Urinary bladder (tissue), 4 donors: ENCODE results near the gene FGF22. TPM values are rescaled to one million over a fixed set of nuclear protein-coding genes. Genes with fewer than 3 reads are reported as not detected.

Experiments
- DNase-seq: peaks from one replicate; pipeline ENCODE4 v3.0.0-alpha.2; 2015; ENCODE audit errors: extremely low spot score
- H3K27ac ChIP-seq: one replicate; pipeline ENCODE4 v1.5.1; 2013; ENCODE audit warnings: low read depth, mild to moderate bottlenecking, moderate library complexity
- H3K36me3 ChIP-seq: one replicate; pipeline ENCODE4 v1.6.1; 2013; ENCODE audit warnings: mild to moderate bottlenecking, moderate library complexity; ENCODE audit not compliant: insufficient read depth
- H3K4me1 ChIP-seq: one replicate; pipeline ENCODE4 v1.6.1; 2013; ENCODE audit warnings: mild to moderate bottlenecking, moderate library complexity; ENCODE audit not compliant: insufficient read depth
- H3K4me3 ChIP-seq: one replicate; pipeline ENCODE4 v1.5.1; 2013; ENCODE audit warnings: low read depth, low read length
- WGBS: extraction: QIAGEN DNeasy Blood & Tissue Kit; methylation state at CpG from one replicate; pipeline ENCODE4 v1.1.7; 2013; 5-methylcytosine and 5-hydroxymethylcytosine counted together
- polyA plus RNA-seq: library from polyadenylated mRNA; stranded (reverse); fragments of 200-250 nt; gene quantifications from one replicate; pipeline ENCODE4 v1.2.3, GENCODE V29; 2013
- total RNA-seq: library from RNA; depleted of rRNA; stranded (reverse); fragments of >200 nt; gene quantifications from one replicate; pipeline ENCODE4 v1.2.3, GENCODE V29; 2014
- donor health status: healthy with polysubstance abuse.
- donor health status: healthy.

The FGF22 gene
- total and polyA plus RNA-seq, 2 donors = 1.6 TPM; not detected in 1

GRCh38 chr19:648305-648704, 8.6 kb downstream of the FGF22 start:
- no peak overlapping the region for H3K27ac ChIP-seq
- no peak overlapping the region for H3K4me3 ChIP-seq
- H3K4me1 ChIP-seq = no peaks in the 10 kb centered on the region
- no peak for DNase-seq
- H3K36me3 ChIP-seq = peaks cover 15% of the 10 kb centered on the region
- 90% methylated on average over 29 of the region's 29 CpGs for WGBS

- WGBS = 92% methylated on average over 53 of the region's 53 CpGs
- peaks cover 15% of the 10 kb centered on the region for H3K36me3 ChIP-seq
Observed at GRCh38 chr19:648904-649801, 9.5 kb downstream of the FGF22 start.

GRCh38 chr19:650121-650520, 10.4 kb downstream of the FGF22 start:
- Histone ChIP-seq H3K36me3 (peaks cover 15% of the 10 kb centered on the region), H3K4me1 (no peaks in the 10 kb centered on the region), H3K4me3 (no peak overlapping the region), H3K27ac (no peak overlapping the region)
- DNase-seq = no peak
- WGBS = 89% methylated on average over 11 of the region's 11 CpGs

More at GRCh38 chr19:648904-649801, 9.5 kb downstream of the FGF22 start:
- H3K4me3 ChIP-seq = no peak overlapping the region
- no peak overlapping the region for H3K27ac ChIP-seq
- no peaks in the 10 kb centered on the region for H3K4me1 ChIP-seq
- no peak for DNase-seq

- H3K27ac ChIP-seq = no peak overlapping the region
- H3K4me3 ChIP-seq = no peak overlapping the region
- H3K4me1 ChIP-seq = no peaks in the 10 kb centered on the region
- H3K36me3 ChIP-seq = peaks cover 15% of the 10 kb centered on the region
- WGBS = 95% methylated on average over 58 of the region's 58 CpGs
- DNase-seq = no peak
Observed at GRCh38 chr19:651114-651818, 11.6 kb downstream of the FGF22 start.

GRCh38 chr19:651991-652390, 12.3 kb downstream of the FGF22 start:
- no peak for DNase-seq
- H3K36me3 ChIP-seq = peaks cover 10% of the 10 kb centered on the region
- 89% methylated on average over 24 of the region's 24 CpGs for WGBS
- H3K4me1 ChIP-seq = no peaks in the 10 kb centered on the region
- H3K27ac ChIP-seq = no peak overlapping the region
- H3K4me3 ChIP-seq = no peak overlapping the region

- Histone ChIP-seq H3K27ac (no peak overlapping the region), H3K4me3 (no peak overlapping the region), H3K36me3 (peaks cover 9% of the 10 kb centered on the region), H3K4me1 (no peaks in the 10 kb centered on the region)
- 92% methylated on average over 54 of the region's 54 CpGs for WGBS
- DNase-seq = no peak
Observed at GRCh38 chr19:652467-653389, 13.0 kb downstream of the FGF22 start.

- H3K36me3 ChIP-seq = peaks cover 7% of the 10 kb centered on the region
- H3K27ac ChIP-seq = no peak overlapping the region
- no peaks in the 10 kb centered on the region for H3K4me1 ChIP-seq
- no peak overlapping the region for H3K4me3 ChIP-seq
- WGBS = 90% methylated on average over 17 of the region's 17 CpGs
- DNase-seq = no peak
Observed at GRCh38 chr19:653425-653824, 13.7 kb downstream of the FGF22 start.

- Histone ChIP-seq H3K36me3 (peaks cover 4% of the 10 kb centered on the region), H3K4me1 (no peaks in the 10 kb centered on the region), H3K4me3 (no peak overlapping the region), H3K27ac (no peak overlapping the region)
- no peak for DNase-seq
- 79% methylated on average over 17 of the region's 17 CpGs for WGBS
Observed at GRCh38 chr19:655691-656090, 16.0 kb downstream of the FGF22 start.

GRCh38 chr19:656751-657559, 17.3 kb downstream of the FGF22 start:
- DNase-seq = no peak
- no peaks in the 10 kb centered on the region for H3K36me3 ChIP-seq
- WGBS = 85% methylated on average over 43 of the region's 43 CpGs

GRCh38 chr19:657611-658010, 17.9 kb downstream of the FGF22 start:
- Histone ChIP-seq H3K4me1 (no peaks in the 10 kb centered on the region), H3K27ac (no peak overlapping the region), H3K36me3 (no peaks in the 10 kb centered on the region), H3K4me3 (no peak overlapping the region)
- DNase-seq = no peak
- 90% methylated on average over 19 of the region's 19 CpGs for WGBS

More at GRCh38 chr19:656751-657559, 17.3 kb downstream of the FGF22 start:
- Histone ChIP-seq H3K27ac (no peak overlapping the region), H3K4me3 (no peak overlapping the region), H3K4me1 (no peaks in the 10 kb centered on the region)

- Histone ChIP-seq H3K36me3 (no peaks in the 10 kb centered on the region), H3K4me1 (no peaks in the 10 kb centered on the region), H3K27ac (no peak overlapping the region), H3K4me3 (no peak overlapping the region)
- 79% methylated on average over 33 of the region's 33 CpGs for WGBS
- DNase-seq = no peak
Observed at GRCh38 chr19:658059-658839, 18.6 kb downstream of the FGF22 start.
